K562 (cell line): ENCODE results near the gene TNRC6B. TPM values are rescaled to one million over a fixed set of nuclear protein-coding genes. Genes with fewer than 3 reads are reported as not detected.

Experiments
- polyA plus RNA-seq, 8 experiments: library from polyadenylated mRNA; depleted of rRNA in 4 of 8; stranded (reverse) in 5 of 8; unstranded in 3 of 8; fragments of >200 nt; fragmentation: Nextera tagmentation in 2 of 8; fragmentation: Illumina TruSeq in 1 of 8; extraction: Ambion mirVana in 2 of 8; extraction: Trizol in 1 of 8; gene quantifications; 2 replicates each; pipeline versions ENCODE4 v1.2.1 to v1.2.3, GENCODE V29; 2011 to 2014; ENCODE audit warnings: inconsistent platforms in 1 of 8, missing spikeins in 1 of 8
- total RNA-seq, 7 experiments: library from RNA; depleted of rRNA in 6 of 7; stranded (reverse); fragments of >200 nt in 6 of 7; fragmentation: Illumina TruSeq in 2 of 7; extraction: Trizol in 2 of 7; gene quantifications; 2 replicates each; pipeline versions ENCODE4 v1.2.1 to v1.2.3, GENCODE V29; 2011 to 2021; ENCODE audit warnings: low replicate concordance in 1 of 7

TNRC6B gene
- total and polyA plus RNA-seq, 9 of the 15 experiments (the other 6 are each of a cell fraction or from before 2014, with no cell fraction given): 0.96 to 18.8 (median 10.8) TPM

Other genes with a start within 250 kb of the TNRC6B start
- gene TMA7B, start 217.5 kb upstream of the TNRC6B start, total RNA-seq (2014; rRNA removed): 12.0 and 14.2 TPM in 2 replicates
- gene TMA7B, start 217.5 kb upstream of the TNRC6B start, total RNA-seq (2014; rRNA removed; fragmentation: Illumina TruSeq; extraction: Trizol): 13.9 and 17.0 TPM in 2 replicates
- 5.3 and 5.6 TPM in 2 replicates for gene TMA7B, start 217.5 kb upstream of the TNRC6B start, total RNA-seq (2015; rRNA removed; fragmentation: Illumina TruSeq; extraction: Trizol)
- 11.2 and 12.8 TPM in 2 replicates for gene TMA7B, start 217.5 kb upstream of the TNRC6B start, total RNA-seq (2021)
- gene TMA7B, start 217.5 kb upstream of the TNRC6B start, polyA plus RNA-seq (2011; rRNA removed): 3.2 and 10.9 TPM in 2 replicates
- gene TMA7B, start 217.5 kb upstream of the TNRC6B start, polyA plus RNA-seq (2014; fragmentation: Illumina TruSeq; extraction: Trizol): 9.4 and 11.8 TPM in 2 replicates
- 1 to 10 TPM; 5.7 to 8.7 TPM for gene TMA7B, start 217.5 kb upstream of the TNRC6B start, polyA plus RNA-seq (2014; fragmentation: Nextera tagmentation; extraction: Ambion mirVana)
- 13.2 and 14.5 TPM in 2 replicates for gene TMA7B, start 217.5 kb upstream of the TNRC6B start, polyA plus RNA-seq (2014; rRNA removed)
- gene FAM83F, start 183.0 kb upstream of the TNRC6B start, total RNA-seq (2014; rRNA removed): 0.04 and 0.05 TPM in 2 replicates
- 0.03 and 0.04 TPM in 2 replicates for gene FAM83F, start 183.0 kb upstream of the TNRC6B start, total RNA-seq (2014; rRNA removed; fragmentation: Illumina TruSeq; extraction: Trizol)
- under 0.01 and 0.04 TPM in 2 replicates for gene FAM83F, start 183.0 kb upstream of the TNRC6B start, total RNA-seq (2015; rRNA removed; fragmentation: Illumina TruSeq; extraction: Trizol)
- 0.07 and 0.13 TPM in 2 replicates for gene FAM83F, start 183.0 kb upstream of the TNRC6B start, total RNA-seq (2021)
- gene FAM83F, start 183.0 kb upstream of the TNRC6B start, polyA plus RNA-seq (2011; rRNA removed): 0.03 and 0.10 TPM in 2 replicates
- gene FAM83F, start 183.0 kb upstream of the TNRC6B start, polyA plus RNA-seq (2014; fragmentation: Illumina TruSeq; extraction: Trizol): 0.03 TPM in 1 of 2 replicates, not detected in the other
- under 1 TPM in 1 of 2 experiments, not detected in 1; 0.01 TPM for gene FAM83F, start 183.0 kb upstream of the TNRC6B start, polyA plus RNA-seq (2014; fragmentation: Nextera tagmentation; extraction: Ambion mirVana)
- gene FAM83F, start 183.0 kb upstream of the TNRC6B start, polyA plus RNA-seq (2014; rRNA removed): 0.04 and 0.05 TPM in 2 replicates
- gene ADSL, start 168.6 kb downstream of the TNRC6B start, total RNA-seq (2014; rRNA removed): 141 and 164 TPM in 2 replicates
- gene ADSL, start 168.6 kb downstream of the TNRC6B start, total RNA-seq (2014; rRNA removed; fragmentation: Illumina TruSeq; extraction: Trizol): 146 and 148 TPM in 2 replicates
- 112 TPM in 2 replicates for gene ADSL, start 168.6 kb downstream of the TNRC6B start, total RNA-seq (2015; rRNA removed; fragmentation: Illumina TruSeq; extraction: Trizol)
- 124 and 132 TPM in 2 replicates for gene ADSL, start 168.6 kb downstream of the TNRC6B start, total RNA-seq (2021)
- 149 and 192 TPM in 2 replicates for gene ADSL, start 168.6 kb downstream of the TNRC6B start, polyA plus RNA-seq (2011; rRNA removed)
- gene ADSL, start 168.6 kb downstream of the TNRC6B start, polyA plus RNA-seq (2014; fragmentation: Illumina TruSeq; extraction: Trizol): 136 and 137 TPM in 2 replicates
- gene ADSL, start 168.6 kb downstream of the TNRC6B start, polyA plus RNA-seq (2014; fragmentation: Nextera tagmentation; extraction: Ambion mirVana): 100 to 1,000 TPM; 278 to 322 TPM
- gene ADSL, start 168.6 kb downstream of the TNRC6B start, polyA plus RNA-seq (2014; rRNA removed): 132 and 155 TPM in 2 replicates
- gene SGSM3, start 192.7 kb downstream of the TNRC6B start, total RNA-seq (2014; rRNA removed): 32.9 and 52.2 TPM in 2 replicates
- gene SGSM3, start 192.7 kb downstream of the TNRC6B start, total RNA-seq (2014; rRNA removed; fragmentation: Illumina TruSeq; extraction: Trizol): 6.8 and 10.0 TPM in 2 replicates
- 20.5 and 24.1 TPM in 2 replicates for gene SGSM3, start 192.7 kb downstream of the TNRC6B start, total RNA-seq (2015; rRNA removed; fragmentation: Illumina TruSeq; extraction: Trizol)
- 48.1 and 50.7 TPM in 2 replicates for gene SGSM3, start 192.7 kb downstream of the TNRC6B start, total RNA-seq (2021)
- gene SGSM3, start 192.7 kb downstream of the TNRC6B start, polyA plus RNA-seq (2011; rRNA removed): 35.3 and 61.3 TPM in 2 replicates
- 18.0 and 34.2 TPM in 2 replicates for gene SGSM3, start 192.7 kb downstream of the TNRC6B start, polyA plus RNA-seq (2014; fragmentation: Illumina TruSeq; extraction: Trizol)
- gene SGSM3, start 192.7 kb downstream of the TNRC6B start, polyA plus RNA-seq (2014; fragmentation: Nextera tagmentation; extraction: Ambion mirVana): 1 to 10 TPM; 1.5 to 2.1 TPM
- gene SGSM3, start 192.7 kb downstream of the TNRC6B start, polyA plus RNA-seq (2014; rRNA removed): 55.4 and 56.2 TPM in 2 replicates